ENCODE results near the gene CD9. TPM values are rescaled to one million over a fixed set of nuclear protein-coding genes. Genes with fewer than 3 reads are reported as not detected.

Gene CD9
- total and polyA plus RNA-seq, 2 donors (not counting 1 experiment from before 2014, with no cell fraction given), result 520 to 856 TPM

DNA sequence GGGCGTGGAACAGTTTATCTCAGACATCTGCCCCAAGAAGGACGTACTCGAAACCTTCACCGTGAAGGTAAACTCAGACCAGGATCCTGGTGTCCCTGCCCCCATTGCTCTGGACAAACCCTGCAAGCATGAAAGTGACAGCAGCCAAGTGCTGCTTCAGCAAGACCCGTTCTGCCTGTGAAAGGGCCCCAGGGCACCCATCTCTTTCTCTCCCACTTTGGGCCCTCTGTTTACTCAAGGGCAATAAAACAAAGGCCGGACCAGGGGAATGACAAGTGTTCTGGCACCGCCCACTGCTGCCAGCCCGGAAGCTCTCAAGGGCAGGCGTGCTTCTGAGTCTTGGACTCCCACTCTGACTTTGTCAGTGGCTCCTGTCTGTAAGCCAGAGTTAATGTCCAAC, 35.3 kb downstream of the CD9 start:
- no peaks in the 10 kb centered on the region for H4K20me1 ChIP-seq (ENCODE audit: control insufficient read depth, extremely low read depth, insufficient read depth, low read length)
- H3K4me2 ChIP-seq (ENCODE audit: extremely low read depth, insufficient read depth, low read length), result no peak overlapping the region
- peaks cover 45% of the 10 kb centered on the region for H3K36me3 ChIP-seq (ENCODE audit: control insufficient read depth, insufficient read depth, low read length)
- H3K9ac ChIP-seq (ENCODE audit: insufficient read depth, low read length), result no peak overlapping the region
- H3K4me1 ChIP-seq (ENCODE audit: control insufficient read depth, extremely low read depth, insufficient read depth, low read length), result peaks cover 16% of the 10 kb centered on the region
- peaks cover 23% of the 10 kb centered on the region for H3K79me2 ChIP-seq (ENCODE audit: control insufficient read depth, insufficient read depth, low read length)
- no peaks in the 10 kb centered on the region for H3K9me3 ChIP-seq (ENCODE audit: control insufficient read depth, insufficient read depth, low read depth, low read length)
- TF ChIP-seq CTCF (conservative IDR thresholded peaks at IDR 0.05 in 1 of 2, IDR thresholded peaks at IDR 0.05 in 1 of 2; ENCODE audit: low read depth in 1 of 2, low read length in 2 of 2) (no peak), EZH2 (IDR thresholded peaks at IDR 0.05; ENCODE audit: low read length, missing control alignments) (no peak)
- H2AFZ ChIP-seq (ENCODE audit: low read length), result no peak overlapping the region
- no peak overlapping the region for H3K27ac ChIP-seq (ENCODE audit: insufficient read depth, low read length)
- H3K27me3 ChIP-seq (ENCODE audit: control insufficient read depth, insufficient read depth, low read length), result no peaks in the 10 kb centered on the region
- H3K4me3 ChIP-seq (replicated peaks in 1 of 4; ENCODE audit: control extremely low read depth in 1 of 4, insufficient read depth in 1 of 4, low read depth in 3 of 4, low read length in 4 of 4), result no peak overlapping the region
- no peak for DNase-seq (ENCODE audit: low read depth in 2 of 2)

GRCh38 chr12:6235906-6236640, 35.9 kb downstream of the CD9 start:
- no peak overlapping the region for H2AFZ ChIP-seq (ENCODE audit: low read length)
- no peak for DNase-seq (ENCODE audit: low read depth in 2 of 2)
- peaks cover 44% of the 10 kb centered on the region for H3K36me3 ChIP-seq (ENCODE audit: control insufficient read depth, insufficient read depth, low read length)
- H3K9me3 ChIP-seq (ENCODE audit: control insufficient read depth, insufficient read depth, low read depth, low read length), result no peaks in the 10 kb centered on the region
- no peak overlapping the region for H3K4me2 ChIP-seq (ENCODE audit: extremely low read depth, insufficient read depth, low read length)
- peaks cover 17% of the 10 kb centered on the region for H3K79me2 ChIP-seq (ENCODE audit: control insufficient read depth, insufficient read depth, low read length)
- H3K27me3 ChIP-seq (ENCODE audit: control insufficient read depth, insufficient read depth, low read length), result no peaks in the 10 kb centered on the region
- H4K20me1 ChIP-seq (ENCODE audit: control insufficient read depth, extremely low read depth, insufficient read depth, low read length), result no peaks in the 10 kb centered on the region
- no peak overlapping the region for H3K27ac ChIP-seq (ENCODE audit: insufficient read depth, low read length)
- no peak for TF ChIP-seq EZH2 (IDR thresholded peaks at IDR 0.05; ENCODE audit: low read length, missing control alignments)
- TF ChIP-seq CTCF (conservative IDR thresholded peaks at IDR 0.05 in 1 of 2, IDR thresholded peaks at IDR 0.05 in 1 of 2; ENCODE audit: low read depth in 1 of 2, low read length in 2 of 2), result no peak
- H3K4me1 ChIP-seq (ENCODE audit: control insufficient read depth, extremely low read depth, insufficient read depth, low read length), result peaks cover 10% of the 10 kb centered on the region
- no peak overlapping the region for H3K4me3 ChIP-seq (replicated peaks in 1 of 4; ENCODE audit: control extremely low read depth in 1 of 4, insufficient read depth in 1 of 4, low read depth in 3 of 4, low read length in 4 of 4)
- no peak overlapping the region for H3K9ac ChIP-seq (ENCODE audit: insufficient read depth, low read length)

DNA sequence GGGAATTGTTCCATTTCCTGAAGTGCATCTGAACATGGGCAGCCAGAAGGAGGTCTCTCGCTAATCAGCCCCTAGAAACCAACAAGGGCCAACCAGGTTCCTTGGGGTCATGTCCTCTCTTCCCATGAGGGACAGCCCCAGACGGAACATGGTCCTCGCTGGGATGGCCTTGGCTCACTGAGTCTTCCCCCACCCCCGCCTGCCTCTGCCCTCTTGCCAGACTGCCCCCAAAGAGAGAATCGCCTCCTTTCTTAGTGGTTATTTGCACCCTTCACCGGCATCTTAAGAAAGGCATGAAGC, 36.4 kb downstream of the CD9 start:
- H3K79me2 ChIP-seq (ENCODE audit: control insufficient read depth, insufficient read depth, low read length), result peaks cover 12% of the 10 kb centered on the region
- no peak overlapping the region for H3K27ac ChIP-seq (ENCODE audit: insufficient read depth, low read length)
- no peaks in the 10 kb centered on the region for H3K27me3 ChIP-seq (ENCODE audit: control insufficient read depth, insufficient read depth, low read length)

More for the DNA sequence above, 36.4 kb downstream of the CD9 start:
- H3K4me2 ChIP-seq (ENCODE audit: extremely low read depth, insufficient read depth, low read length), result no peak overlapping the region
- H4K20me1 ChIP-seq (ENCODE audit: control insufficient read depth, extremely low read depth, insufficient read depth, low read length), result no peaks in the 10 kb centered on the region
- no peak for DNase-seq (ENCODE audit: low read depth in 2 of 2)
- H3K4me3 ChIP-seq (replicated peaks in 1 of 4; ENCODE audit: control extremely low read depth in 1 of 4, insufficient read depth in 1 of 4, low read depth in 3 of 4, low read length in 4 of 4), result no peak overlapping the region
- no peak overlapping the region for H2AFZ ChIP-seq (ENCODE audit: low read length)
- no peaks in the 10 kb centered on the region for H3K9me3 ChIP-seq (ENCODE audit: control insufficient read depth, insufficient read depth, low read depth, low read length)
- TF ChIP-seq EZH2 (IDR thresholded peaks at IDR 0.05; ENCODE audit: low read length, missing control alignments) (no peak), CTCF (conservative IDR thresholded peaks at IDR 0.05 in 1 of 2, IDR thresholded peaks at IDR 0.05 in 1 of 2; ENCODE audit: low read depth in 1 of 2, low read length in 2 of 2) (no peak)
- peaks cover 5% of the 10 kb centered on the region for H3K4me1 ChIP-seq (ENCODE audit: control insufficient read depth, extremely low read depth, insufficient read depth, low read length)
- no peak overlapping the region for H3K9ac ChIP-seq (ENCODE audit: insufficient read depth, low read length)
- H3K36me3 ChIP-seq (ENCODE audit: control insufficient read depth, insufficient read depth, low read length), result peaks cover 44% of the 10 kb centered on the region

All from fibroblast of lung (primary cell).